ENCODE data around the gene NLRP6.

NLRP6 gene

GRCh38 chr11:287821-288477 is 9.7 kb downstream of the NLRP6 start:
- peaks cover 46% of the 10 kb centered on the region for H3K4me1 Mint-ChIP-seq

DNA sequence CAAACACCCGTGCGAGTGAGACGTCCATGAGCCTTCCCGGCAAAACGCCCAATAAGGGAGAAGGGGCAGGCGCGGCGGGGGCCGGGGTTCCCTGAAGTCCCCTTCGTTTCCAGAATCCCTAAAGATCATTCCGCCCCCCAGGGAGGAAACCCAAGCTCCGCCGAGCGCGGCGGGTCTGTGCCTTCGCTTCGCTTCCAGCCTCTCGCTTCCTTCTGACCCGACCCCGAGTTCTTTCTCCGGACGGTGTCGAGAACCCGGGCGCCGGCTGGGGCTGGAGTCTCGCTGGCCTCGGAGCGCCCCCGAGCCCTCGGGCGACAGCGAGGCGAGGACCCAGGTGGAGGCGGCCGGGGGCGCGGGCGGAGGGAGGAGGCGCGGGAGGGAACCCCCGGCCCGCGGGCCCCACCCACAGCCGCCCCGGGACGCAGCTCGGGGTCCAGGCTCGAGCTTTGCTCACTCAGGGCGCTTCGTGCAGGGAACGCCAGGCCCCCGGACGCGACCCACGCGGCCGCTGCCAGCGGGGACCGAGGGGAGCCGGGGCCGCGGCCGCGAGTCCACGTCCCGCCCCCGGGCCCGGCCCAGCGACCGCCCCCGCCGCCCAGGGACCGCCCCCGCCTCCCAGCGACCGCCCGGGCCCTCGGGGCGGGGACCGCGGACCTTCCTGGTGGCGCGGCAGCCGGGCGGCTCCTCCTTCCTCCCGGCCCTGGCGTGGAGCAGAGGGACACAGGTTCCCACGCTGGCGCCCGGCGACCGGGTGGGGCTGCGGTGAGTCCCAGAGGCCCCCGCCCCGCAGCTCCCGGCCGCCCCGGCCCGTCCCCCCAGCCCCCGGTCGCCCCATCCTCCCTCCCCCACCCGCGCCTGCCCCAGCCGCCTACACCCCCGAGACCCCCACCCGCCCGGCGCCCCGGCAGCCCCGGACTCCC is 10.5 kb downstream of the NLRP6 start, which contains the start of gene PGGHG:
PGGHG (plus strand) TSS at position 649 of the 920 bp plus-strand sequence. CDS start 691 bp downstream, outside the sequence.
- peak within 1 kb of the TSS; percentile 97 for H3K27ac Mint-ChIP-seq (ENCODE audit: low read depth)
- H3K4me3 Mint-ChIP-seq: peak within 1 kb of the TSS; percentile 99
- peaks cover 40% of the 10 kb centered on the region for H3K4me1 Mint-ChIP-seq
- H3K9me3 Mint-ChIP-seq: no peaks in the 10 kb centered on the region
- peaks cover 29% of the 10 kb centered on the region for H3K36me3 Mint-ChIP-seq (ENCODE audit: insufficient read depth)
- H3K27me3 Mint-ChIP-seq: no peaks in the 10 kb centered on the region
- ATAC-seq (replicated peaks; ENCODE audit: extremely low read depth, poor library complexity, severe bottlenecking) (peak; percentile 38), DNase-seq (ENCODE audit: low spot score in 2 of 2) (no peak)

More at GRCh38 chr11:287821-288477, 9.7 kb downstream of the NLRP6 start:
- Mint-ChIP-seq H3K27me3 (no peaks in the 10 kb centered on the region), H3K4me3 (peak overlapping the region; percentile 99), H3K9me3 (no peaks in the 10 kb centered on the region), H3K27ac (ENCODE audit: low read depth) (peak overlapping the region; percentile 97), H3K36me3 (ENCODE audit: insufficient read depth) (peaks cover 31% of the 10 kb centered on the region)
- ATAC-seq (replicated peaks; ENCODE audit: extremely low read depth, poor library complexity, severe bottlenecking) (peak; percentile 42), DNase-seq (ENCODE audit: low spot score in 2 of 2) (no peak)

DNA sequence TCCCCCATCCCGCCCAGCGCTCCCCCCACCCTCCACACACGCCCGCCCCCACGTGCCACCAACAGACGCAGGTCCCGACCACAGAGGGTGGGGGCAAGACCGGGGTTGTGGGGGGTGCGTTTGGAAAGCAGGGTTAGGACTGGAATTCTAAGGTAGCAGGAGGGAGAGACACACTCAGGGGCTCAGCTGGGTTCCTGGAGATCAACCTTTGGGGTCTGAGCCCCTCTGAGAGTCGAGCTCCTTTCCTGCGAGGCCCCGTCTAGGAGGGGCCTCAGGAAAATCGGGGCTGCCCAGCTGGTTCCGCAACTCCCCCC is 11.1 kb downstream of the NLRP6 start:
- Mint-ChIP-seq H3K27ac (ENCODE audit: low read depth) (peak overlapping the region; percentile 89), H3K4me1 (peaks cover 39% of the 10 kb centered on the region), H3K4me3 (peak overlapping the region; percentile 88), H3K27me3 (no peaks in the 10 kb centered on the region), H3K9me3 (no peaks in the 10 kb centered on the region), H3K36me3 (ENCODE audit: insufficient read depth) (peaks cover 29% of the 10 kb centered on the region)
- DNase-seq (ENCODE audit: low spot score in 2 of 2): no peak
- ATAC-seq (replicated peaks; ENCODE audit: extremely low read depth, poor library complexity, severe bottlenecking): peak; percentile 38

- H3K4me3 Mint-ChIP-seq: peak overlapping the region; percentile 88
- ATAC-seq (replicated peaks; ENCODE audit: extremely low read depth, poor library complexity, severe bottlenecking) (peak; percentile 59), DNase-seq (ENCODE audit: low spot score in 2 of 2) (no peak)
- peaks cover 34% of the 10 kb centered on the region for H3K36me3 Mint-ChIP-seq (ENCODE audit: insufficient read depth)
- H3K27me3 Mint-ChIP-seq: no peaks in the 10 kb centered on the region
- H3K9me3 Mint-ChIP-seq: no peaks in the 10 kb centered on the region
- peak overlapping the region; percentile 89 for H3K27ac Mint-ChIP-seq (ENCODE audit: low read depth)
- H3K4me1 Mint-ChIP-seq: peaks cover 39% of the 10 kb centered on the region
Observed at GRCh38 chr11:289712-290620, 11.8 kb downstream of the NLRP6 start.

GRCh38 chr11:290621-291231 is 12.5 kb downstream of the NLRP6 start:
- Mint-ChIP-seq H3K9me3 (no peaks in the 10 kb centered on the region), H3K4me1 (peaks cover 39% of the 10 kb centered on the region), H3K36me3 (ENCODE audit: insufficient read depth) (peaks cover 30% of the 10 kb centered on the region), H3K27ac (ENCODE audit: low read depth) (no peak overlapping the region), H3K27me3 (no peaks in the 10 kb centered on the region), H3K4me3 (peak overlapping the region; percentile 88)
- ATAC-seq (replicated peaks; ENCODE audit: extremely low read depth, poor library complexity, severe bottlenecking) (no peak), DNase-seq (ENCODE audit: low spot score in 2 of 2) (no peak)

GRCh38 chr11:291281-292210 is 13.3 kb downstream of the NLRP6 start:
- Mint-ChIP-seq H3K27ac (ENCODE audit: low read depth) (no peak overlapping the region), H3K4me1 (peaks cover 39% of the 10 kb centered on the region), H3K4me3 (peak overlapping the region; percentile 88), H3K36me3 (ENCODE audit: insufficient read depth) (peaks cover 29% of the 10 kb centered on the region), H3K9me3 (no peaks in the 10 kb centered on the region), H3K27me3 (no peaks in the 10 kb centered on the region)
- ATAC-seq (replicated peaks; ENCODE audit: extremely low read depth, poor library complexity, severe bottlenecking) (no peak), DNase-seq (ENCODE audit: low spot score in 2 of 2) (no peak)

- H3K9me3 Mint-ChIP-seq: no peaks in the 10 kb centered on the region
- peaks cover 38% of the 10 kb centered on the region for H3K4me1 Mint-ChIP-seq
- no peaks in the 10 kb centered on the region for H3K27me3 Mint-ChIP-seq
- DNase-seq (ENCODE audit: low spot score in 2 of 2) (no peak), ATAC-seq (replicated peaks; ENCODE audit: extremely low read depth, poor library complexity, severe bottlenecking) (no peak)
- H3K36me3 Mint-ChIP-seq (ENCODE audit: insufficient read depth): peaks cover 25% of the 10 kb centered on the region
- H3K27ac Mint-ChIP-seq (ENCODE audit: low read depth): no peak overlapping the region
- no peak overlapping the region for H3K4me3 Mint-ChIP-seq
Observed at GRCh38 chr11:292211-293121, 14.3 kb downstream of the NLRP6 start.

DNA sequence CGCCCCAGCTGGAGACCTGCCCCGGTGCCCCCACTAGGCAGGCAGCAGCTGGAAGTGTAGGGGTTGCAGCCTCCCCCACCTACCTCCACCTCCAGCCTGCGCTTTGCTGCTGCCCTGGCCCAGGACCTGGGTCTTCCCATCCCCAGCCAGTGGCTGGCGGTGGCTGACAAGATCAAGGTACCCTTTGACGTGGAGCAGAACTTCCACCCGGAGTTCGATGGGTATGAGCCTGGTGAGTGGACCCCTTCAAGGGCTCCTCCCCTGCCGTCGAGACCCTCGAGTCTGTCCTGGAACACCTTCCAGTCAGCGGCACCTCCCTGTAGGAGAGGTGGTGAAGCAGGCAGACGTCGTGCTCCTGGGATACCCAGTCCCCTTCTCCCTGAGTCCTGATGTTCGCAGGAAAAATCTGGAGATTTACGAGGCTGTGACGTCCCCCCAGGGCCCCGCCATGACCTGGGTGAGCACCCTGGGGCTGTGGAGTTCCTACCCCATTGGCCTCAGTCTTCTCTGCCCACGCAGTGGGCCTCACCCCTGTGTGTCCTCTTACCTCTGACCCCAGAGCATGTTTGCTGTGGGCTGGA is 15.2 kb downstream of the NLRP6 start:
- ATAC-seq (replicated peaks; ENCODE audit: extremely low read depth, poor library complexity, severe bottlenecking) (no peak), DNase-seq (ENCODE audit: low spot score in 2 of 2) (no peak)
- H3K36me3 Mint-ChIP-seq (ENCODE audit: insufficient read depth): peaks cover 20% of the 10 kb centered on the region
- H3K27ac Mint-ChIP-seq (ENCODE audit: low read depth): no peak overlapping the region
- H3K4me1 Mint-ChIP-seq: peaks cover 36% of the 10 kb centered on the region
- H3K27me3 Mint-ChIP-seq: no peaks in the 10 kb centered on the region
- no peaks in the 10 kb centered on the region for H3K9me3 Mint-ChIP-seq
- H3K4me3 Mint-ChIP-seq: no peak overlapping the region

DNA sequence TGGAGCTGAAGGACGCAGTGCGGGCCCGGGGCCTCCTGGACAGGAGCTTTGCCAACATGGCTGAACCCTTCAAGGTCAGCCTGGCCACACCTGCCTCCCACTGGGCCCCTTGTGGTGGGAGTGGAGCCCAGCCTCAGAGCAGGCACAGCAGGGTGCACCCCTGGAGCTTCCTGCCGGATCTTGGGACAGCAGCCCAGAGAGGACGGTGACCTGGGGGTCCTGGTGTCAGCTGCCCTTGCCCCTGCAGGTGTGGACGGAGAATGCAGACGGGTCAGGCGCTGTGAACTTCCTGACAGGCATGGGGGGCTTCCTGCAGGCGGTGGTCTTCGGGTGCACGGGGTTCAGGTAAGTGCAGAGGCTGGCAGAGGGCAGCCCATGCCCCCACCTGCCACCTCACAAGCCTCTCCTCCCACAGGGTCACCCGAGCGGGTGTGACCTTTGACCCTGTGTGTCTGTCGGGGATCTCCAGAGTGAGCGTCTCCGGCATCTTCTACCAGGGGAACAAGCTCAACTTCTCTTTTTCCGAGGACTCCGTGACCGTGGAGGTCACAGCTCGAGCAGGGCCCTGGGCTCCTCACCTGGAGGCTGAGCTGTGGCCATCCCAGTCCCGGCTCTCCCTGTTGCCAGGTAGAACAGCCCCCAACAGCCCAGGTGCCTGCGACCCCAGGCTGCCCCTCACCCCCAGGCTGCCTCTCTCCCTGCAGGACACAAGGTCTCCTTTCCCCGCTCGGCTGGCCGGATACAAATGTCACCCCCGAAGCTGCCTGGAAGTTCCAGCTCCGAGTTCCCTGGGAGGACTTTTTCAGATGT is 15.8 kb downstream of the NLRP6 start:
- Mint-ChIP-seq H3K27ac (ENCODE audit: low read depth) (no peak overlapping the region), H3K9me3 (no peaks in the 10 kb centered on the region), H3K36me3 (ENCODE audit: insufficient read depth) (peaks cover 20% of the 10 kb centered on the region), H3K4me3 (no peak overlapping the region), H3K4me1 (peaks cover 36% of the 10 kb centered on the region), H3K27me3 (no peaks in the 10 kb centered on the region)
- no peak for ATAC-seq (replicated peaks; ENCODE audit: extremely low read depth, poor library complexity, severe bottlenecking)
- no peak for DNase-seq (ENCODE audit: low spot score in 2 of 2)

GRCh38 chr11:294780-295179 is 16.6 kb downstream of the NLRP6 start:
- peaks cover 31% of the 10 kb centered on the region for H3K4me1 Mint-ChIP-seq
- DNase-seq (ENCODE audit: low spot score in 2 of 2): no peak
- no peaks in the 10 kb centered on the region for H3K27me3 Mint-ChIP-seq
- no peak overlapping the region for H3K4me3 Mint-ChIP-seq
- ATAC-seq (replicated peaks; ENCODE audit: extremely low read depth, poor library complexity, severe bottlenecking): no peak
- H3K36me3 Mint-ChIP-seq (ENCODE audit: insufficient read depth): peaks cover 19% of the 10 kb centered on the region
- H3K27ac Mint-ChIP-seq (ENCODE audit: low read depth): no peak overlapping the region
- H3K9me3 Mint-ChIP-seq: no peaks in the 10 kb centered on the region
